ENCODE results near the gene DHRS1.

DNA sequence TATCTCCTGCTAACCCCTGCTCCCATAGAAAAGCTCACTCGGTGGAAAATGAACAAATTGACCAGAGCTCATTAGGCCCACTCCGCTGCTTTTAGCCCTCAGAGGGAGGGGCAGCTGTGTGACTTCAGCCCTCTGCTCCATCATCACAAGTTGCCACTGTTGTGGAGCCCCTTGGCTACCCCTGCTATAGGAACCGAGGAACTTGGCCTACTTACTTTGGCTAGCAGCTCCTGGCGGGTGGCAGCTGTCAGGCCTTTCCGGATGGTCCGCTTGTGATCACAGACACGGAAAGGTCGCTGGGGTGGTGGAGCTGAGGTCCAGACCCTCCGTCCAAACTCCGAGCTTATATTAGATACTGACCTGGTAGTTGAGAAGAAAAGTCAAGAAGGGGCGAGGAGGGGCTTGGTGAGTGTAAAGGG is 7.6 kb upstream of the DHRS1 start:
- TF ChIP-seq, protein P1, sequence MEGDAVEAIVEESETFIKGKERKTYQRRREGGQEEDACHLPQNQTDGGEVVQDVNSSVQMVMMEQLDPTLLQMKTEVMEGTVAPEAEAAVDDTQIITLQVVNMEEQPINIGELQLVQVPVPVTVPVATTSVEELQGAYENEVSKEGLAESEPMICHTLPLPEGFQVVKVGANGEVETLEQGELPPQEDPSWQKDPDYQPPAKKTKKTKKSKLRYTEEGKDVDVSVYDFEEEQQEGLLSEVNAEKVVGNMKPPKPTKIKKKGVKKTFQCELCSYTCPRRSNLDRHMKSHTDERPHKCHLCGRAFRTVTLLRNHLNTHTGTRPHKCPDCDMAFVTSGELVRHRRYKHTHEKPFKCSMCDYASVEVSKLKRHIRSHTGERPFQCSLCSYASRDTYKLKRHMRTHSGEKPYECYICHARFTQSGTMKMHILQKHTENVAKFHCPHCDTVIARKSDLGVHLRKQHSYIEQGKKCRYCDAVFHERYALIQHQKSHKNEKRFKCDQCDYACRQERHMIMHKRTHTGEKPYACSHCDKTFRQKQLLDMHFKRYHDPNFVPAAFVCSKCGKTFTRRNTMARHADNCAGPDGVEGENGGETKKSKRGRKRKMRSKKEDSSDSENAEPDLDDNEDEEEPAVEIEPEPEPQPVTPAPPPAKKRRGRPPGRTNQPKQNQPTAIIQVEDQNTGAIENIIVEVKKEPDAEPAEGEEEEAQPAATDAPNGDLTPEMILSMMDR (conservative IDR thresholded peaks at IDR 0.05; ENCODE audit: low read depth in 2 of 2): no peak
- no peak for TF ChIP-seq EZH2 (IDR thresholded peaks at IDR 0.05; ENCODE audit: low read depth, unreplicated experiment)
- no peak for TF ChIP-seq POLR2AphosphoS5 (IDR thresholded peaks at IDR 0.05; ENCODE audit: low read depth)
- TF ChIP-seq, protein P2, sequence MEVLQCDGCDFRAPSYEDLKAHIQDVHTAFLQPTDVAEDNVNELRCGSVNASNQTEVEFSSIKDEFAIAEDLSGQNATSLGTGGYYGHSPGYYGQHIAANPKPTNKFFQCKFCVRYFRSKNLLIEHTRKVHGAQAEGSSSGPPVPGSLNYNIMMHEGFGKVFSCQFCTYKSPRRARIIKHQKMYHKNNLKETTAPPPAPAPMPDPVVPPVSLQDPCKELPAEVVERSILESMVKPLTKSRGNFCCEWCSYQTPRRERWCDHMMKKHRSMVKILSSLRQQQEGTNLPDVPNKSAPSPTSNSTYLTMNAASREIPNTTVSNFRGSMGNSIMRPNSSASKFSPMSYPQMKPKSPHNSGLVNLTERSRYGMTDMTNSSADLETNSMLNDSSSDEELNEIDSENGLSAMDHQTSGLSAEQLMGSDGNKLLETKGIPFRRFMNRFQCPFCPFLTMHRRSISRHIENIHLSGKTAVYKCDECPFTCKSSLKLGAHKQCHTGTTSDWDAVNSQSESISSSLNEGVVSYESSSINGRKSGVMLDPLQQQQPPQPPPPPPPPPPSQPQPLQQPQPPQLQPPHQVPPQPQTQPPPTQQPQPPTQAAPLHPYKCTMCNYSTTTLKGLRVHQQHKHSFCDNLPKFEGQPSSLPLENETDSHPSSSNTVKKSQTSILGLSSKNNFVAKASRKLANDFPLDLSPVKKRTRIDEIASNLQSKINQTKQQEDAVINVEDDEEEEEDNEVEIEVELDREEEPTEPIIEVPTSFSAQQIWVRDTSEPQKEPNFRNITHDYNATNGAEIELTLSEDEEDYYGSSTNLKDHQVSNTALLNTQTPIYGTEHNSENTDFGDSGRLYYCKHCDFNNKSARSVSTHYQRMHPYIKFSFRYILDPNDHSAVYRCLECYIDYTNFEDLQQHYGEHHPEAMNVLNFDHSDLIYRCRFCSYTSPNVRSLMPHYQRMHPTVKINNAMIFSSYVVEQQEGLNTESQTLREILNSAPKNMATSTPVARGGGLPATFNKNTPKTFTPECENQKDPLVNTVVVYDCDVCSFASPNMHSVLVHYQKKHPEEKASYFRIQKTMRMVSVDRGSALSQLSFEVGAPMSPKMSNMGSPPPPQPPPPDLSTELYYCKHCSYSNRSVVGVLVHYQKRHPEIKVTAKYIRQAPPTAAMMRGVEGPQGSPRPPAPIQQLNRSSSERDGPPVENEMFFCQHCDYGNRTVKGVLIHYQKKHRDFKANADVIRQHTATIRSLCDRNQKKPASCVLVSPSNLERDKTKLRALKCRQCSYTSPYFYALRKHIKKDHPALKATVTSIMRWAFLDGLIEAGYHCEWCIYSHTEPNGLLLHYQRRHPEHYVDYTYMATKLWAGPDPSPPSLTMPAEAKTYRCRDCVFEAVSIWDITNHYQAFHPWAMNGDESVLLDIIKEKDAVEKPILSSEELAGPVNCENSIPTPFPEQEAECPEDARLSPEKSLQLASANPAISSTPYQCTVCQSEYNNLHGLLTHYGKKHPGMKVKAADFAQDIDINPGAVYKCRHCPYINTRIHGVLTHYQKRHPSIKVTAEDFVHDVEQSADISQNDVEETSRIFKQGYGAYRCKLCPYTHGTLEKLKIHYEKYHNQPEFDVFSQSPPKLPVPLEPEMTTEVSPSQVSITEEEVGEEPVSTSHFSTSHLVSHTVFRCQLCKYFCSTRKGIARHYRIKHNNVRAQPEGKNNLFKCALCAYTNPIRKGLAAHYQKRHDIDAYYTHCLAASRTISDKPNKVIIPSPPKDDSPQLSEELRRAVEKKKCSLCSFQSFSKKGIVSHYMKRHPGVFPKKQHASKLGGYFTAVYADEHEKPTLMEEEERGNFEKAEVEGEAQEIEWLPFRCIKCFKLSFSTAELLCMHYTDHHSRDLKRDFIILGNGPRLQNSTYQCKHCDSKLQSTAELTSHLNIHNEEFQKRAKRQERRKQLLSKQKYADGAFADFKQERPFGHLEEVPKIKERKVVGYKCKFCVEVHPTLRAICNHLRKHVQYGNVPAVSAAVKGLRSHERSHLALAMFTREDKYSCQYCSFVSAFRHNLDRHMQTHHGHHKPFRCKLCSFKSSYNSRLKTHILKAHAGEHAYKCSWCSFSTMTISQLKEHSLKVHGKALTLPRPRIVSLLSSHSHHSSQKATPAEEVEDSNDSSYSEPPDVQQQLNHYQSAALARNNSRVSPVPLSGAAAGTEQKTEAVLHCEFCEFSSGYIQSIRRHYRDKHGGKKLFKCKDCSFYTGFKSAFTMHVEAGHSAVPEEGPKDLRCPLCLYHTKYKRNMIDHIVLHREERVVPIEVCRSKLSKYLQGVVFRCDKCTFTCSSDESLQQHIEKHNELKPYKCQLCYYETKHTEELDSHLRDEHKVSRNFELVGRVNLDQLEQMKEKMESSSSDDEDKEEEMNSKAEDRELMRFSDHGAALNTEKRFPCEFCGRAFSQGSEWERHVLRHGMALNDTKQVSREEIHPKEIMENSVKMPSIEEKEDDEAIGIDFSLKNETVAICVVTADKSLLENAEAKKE (CRISPR knock-in tag; IDR thresholded peaks at IDR 0.05): no peak
- TF ChIP-seq, protein P3, sequence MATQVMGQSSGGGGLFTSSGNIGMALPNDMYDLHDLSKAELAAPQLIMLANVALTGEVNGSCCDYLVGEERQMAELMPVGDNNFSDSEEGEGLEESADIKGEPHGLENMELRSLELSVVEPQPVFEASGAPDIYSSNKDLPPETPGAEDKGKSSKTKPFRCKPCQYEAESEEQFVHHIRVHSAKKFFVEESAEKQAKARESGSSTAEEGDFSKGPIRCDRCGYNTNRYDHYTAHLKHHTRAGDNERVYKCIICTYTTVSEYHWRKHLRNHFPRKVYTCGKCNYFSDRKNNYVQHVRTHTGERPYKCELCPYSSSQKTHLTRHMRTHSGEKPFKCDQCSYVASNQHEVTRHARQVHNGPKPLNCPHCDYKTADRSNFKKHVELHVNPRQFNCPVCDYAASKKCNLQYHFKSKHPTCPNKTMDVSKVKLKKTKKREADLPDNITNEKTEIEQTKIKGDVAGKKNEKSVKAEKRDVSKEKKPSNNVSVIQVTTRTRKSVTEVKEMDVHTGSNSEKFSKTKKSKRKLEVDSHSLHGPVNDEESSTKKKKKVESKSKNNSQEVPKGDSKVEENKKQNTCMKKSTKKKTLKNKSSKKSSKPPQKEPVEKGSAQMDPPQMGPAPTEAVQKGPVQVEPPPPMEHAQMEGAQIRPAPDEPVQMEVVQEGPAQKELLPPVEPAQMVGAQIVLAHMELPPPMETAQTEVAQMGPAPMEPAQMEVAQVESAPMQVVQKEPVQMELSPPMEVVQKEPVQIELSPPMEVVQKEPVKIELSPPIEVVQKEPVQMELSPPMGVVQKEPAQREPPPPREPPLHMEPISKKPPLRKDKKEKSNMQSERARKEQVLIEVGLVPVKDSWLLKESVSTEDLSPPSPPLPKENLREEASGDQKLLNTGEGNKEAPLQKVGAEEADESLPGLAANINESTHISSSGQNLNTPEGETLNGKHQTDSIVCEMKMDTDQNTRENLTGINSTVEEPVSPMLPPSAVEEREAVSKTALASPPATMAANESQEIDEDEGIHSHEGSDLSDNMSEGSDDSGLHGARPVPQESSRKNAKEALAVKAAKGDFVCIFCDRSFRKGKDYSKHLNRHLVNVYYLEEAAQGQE (IDR thresholded peaks at IDR 0.05; ENCODE audit: unreplicated experiment): no peak
- TF ChIP-seq, protein P4, sequence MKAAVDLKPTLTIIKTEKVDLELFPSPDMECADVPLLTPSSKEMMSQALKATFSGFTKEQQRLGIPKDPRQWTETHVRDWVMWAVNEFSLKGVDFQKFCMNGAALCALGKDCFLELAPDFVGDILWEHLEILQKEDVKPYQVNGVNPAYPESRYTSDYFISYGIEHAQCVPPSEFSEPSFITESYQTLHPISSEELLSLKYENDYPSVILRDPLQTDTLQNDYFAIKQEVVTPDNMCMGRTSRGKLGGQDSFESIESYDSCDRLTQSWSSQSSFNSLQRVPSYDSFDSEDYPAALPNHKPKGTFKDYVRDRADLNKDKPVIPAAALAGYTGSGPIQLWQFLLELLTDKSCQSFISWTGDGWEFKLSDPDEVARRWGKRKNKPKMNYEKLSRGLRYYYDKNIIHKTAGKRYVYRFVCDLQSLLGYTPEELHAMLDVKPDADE (IDR thresholded peaks at IDR 0.05): no peak
- TF ChIP-seq EZH2phosphoT487 (IDR thresholded peaks at IDR 0.05; ENCODE audit: unreplicated experiment): no peak
- TF ChIP-seq JUNB (IDR thresholded peaks at IDR 0.05; ENCODE audit: unreplicated experiment): no peak

Data from GM23338 (cell line).